ENCODE data around the gene CPT1B.
A peak's percentile ranks its signal among the peaks of the same experiment; 100 is the strongest.

Gene CPT1B

GRCh38 chr22:50584106-50585096 is 6.2 kb upstream of the CPT1B start:
- H3K4me1 ChIP-seq (ENCODE audit: control insufficient read depth, insufficient read depth, low read length, poor library complexity, severe bottlenecking): peaks cover 6% of the 10 kb centered on the region
- WGBS, 2 experiments (ENCODE audit: insufficient coverage in 2 of 2): 89 to 94% methylated on average over 19 to 22 of the region's 23 CpGs
- H3K9me3 ChIP-seq (ENCODE audit: control insufficient read depth, low read length): no peaks in the 10 kb centered on the region
- H3K4me3 ChIP-seq (ENCODE audit: extremely low read depth, insufficient read depth, low read length, poor library complexity, severe bottlenecking): peak overlapping the region; percentile 75
- H3K27ac ChIP-seq (ENCODE audit: low read depth, low read length, severe bottlenecking): no peak overlapping the region
- H3K36me3 ChIP-seq (ENCODE audit: control insufficient read depth, insufficient read depth, low read length): peaks cover 23% of the 10 kb centered on the region

GRCh38 chr22:50583294-50583861 is 5.2 kb upstream of the CPT1B start:
- peak overlapping the region; percentile 75 for H3K4me3 ChIP-seq (ENCODE audit: extremely low read depth, insufficient read depth, low read length, poor library complexity, severe bottlenecking)
- peaks cover 6% of the 10 kb centered on the region for H3K4me1 ChIP-seq (ENCODE audit: control insufficient read depth, insufficient read depth, low read length, poor library complexity, severe bottlenecking)
- no peaks in the 10 kb centered on the region for H3K9me3 ChIP-seq (ENCODE audit: control insufficient read depth, low read length)
- H3K27ac ChIP-seq (ENCODE audit: low read depth, low read length, severe bottlenecking): no peak overlapping the region
- H3K36me3 ChIP-seq (ENCODE audit: control insufficient read depth, insufficient read depth, low read length): peaks cover 33% of the 10 kb centered on the region
- 4 to 5% methylated on average over 31 to 32 of the region's 37 CpGs for WGBS, 2 experiments (ENCODE audit: insufficient coverage in 2 of 2)

- Histone ChIP-seq H3K36me3 (ENCODE audit: control insufficient read depth, insufficient read depth, low read length) (peaks cover 33% of the 10 kb centered on the region), H3K9me3 (ENCODE audit: control insufficient read depth, low read length) (no peaks in the 10 kb centered on the region), H3K4me3 (ENCODE audit: extremely low read depth, insufficient read depth, low read length, poor library complexity, severe bottlenecking) (peak within 1 kb of the TSS; percentile 75), H3K4me1 (ENCODE audit: control insufficient read depth, insufficient read depth, low read length, poor library complexity, severe bottlenecking) (peaks cover 6% of the 10 kb centered on the region), H3K27ac (ENCODE audit: low read depth, low read length, severe bottlenecking) (peak within 1 kb of the TSS; percentile 92)
- WGBS, 2 experiments (ENCODE audit: insufficient coverage in 2 of 2): 0 to 1% methylated on average over 88 to 96 of the region's 96 CpGs
Observed at GRCh38 chr22:50582493-50583293, 4.5 kb upstream of the CPT1B start, which contains the start of gene CHKB. CHKB (minus strand) TSS chr22:50582849; CDS start chr22:50582781, 68 bp downstream.

- Histone ChIP-seq H3K36me3 (ENCODE audit: control insufficient read depth, insufficient read depth, low read length) (peaks cover 35% of the 10 kb centered on the region), H3K27ac (ENCODE audit: low read depth, low read length, severe bottlenecking) (peak overlapping the region; percentile 92), H3K4me1 (ENCODE audit: control insufficient read depth, insufficient read depth, low read length, poor library complexity, severe bottlenecking) (peaks cover 6% of the 10 kb centered on the region), H3K4me3 (ENCODE audit: extremely low read depth, insufficient read depth, low read length, poor library complexity, severe bottlenecking) (peak overlapping the region; percentile 75), H3K9me3 (ENCODE audit: control insufficient read depth, low read length) (no peaks in the 10 kb centered on the region)
- WGBS, 2 experiments (ENCODE audit: insufficient coverage in 2 of 2): 9 to 14% methylated on average over 15 to 34 of the region's 39 CpGs
Observed at GRCh38 chr22:50581950-50582492, 3.8 kb upstream of the CPT1B start.

GRCh38 chr22:50581031-50581949 is 3.1 kb upstream of the CPT1B start:
- 94 to 98% methylated on average over 22 of the region's 22 CpGs for WGBS, 2 experiments (ENCODE audit: insufficient coverage in 2 of 2)
- H3K9me3 ChIP-seq (ENCODE audit: control insufficient read depth, low read length): no peaks in the 10 kb centered on the region
- H3K4me3 ChIP-seq (ENCODE audit: extremely low read depth, insufficient read depth, low read length, poor library complexity, severe bottlenecking): peak overlapping the region; percentile 75
- H3K36me3 ChIP-seq (ENCODE audit: control insufficient read depth, insufficient read depth, low read length): peaks cover 40% of the 10 kb centered on the region
- H3K27ac ChIP-seq (ENCODE audit: low read depth, low read length, severe bottlenecking): no peak overlapping the region
- peaks cover 6% of the 10 kb centered on the region for H3K4me1 ChIP-seq (ENCODE audit: control insufficient read depth, insufficient read depth, low read length, poor library complexity, severe bottlenecking)

- H3K4me3 ChIP-seq (ENCODE audit: extremely low read depth, insufficient read depth, low read length, poor library complexity, severe bottlenecking): no peak overlapping the region
- peaks cover 6% of the 10 kb centered on the region for H3K4me1 ChIP-seq (ENCODE audit: control insufficient read depth, insufficient read depth, low read length, poor library complexity, severe bottlenecking)
- peaks cover 47% of the 10 kb centered on the region for H3K36me3 ChIP-seq (ENCODE audit: control insufficient read depth, insufficient read depth, low read length)
- H3K27ac ChIP-seq (ENCODE audit: low read depth, low read length, severe bottlenecking): no peak overlapping the region
- 93% methylated on average over 3 of the region's 4 CpGs; no CpG with 5 or more reads in 1 of the 2 experiments for WGBS, 2 experiments (ENCODE audit: insufficient coverage in 2 of 2)
- H3K9me3 ChIP-seq (ENCODE audit: control insufficient read depth, low read length): no peaks in the 10 kb centered on the region
Observed at GRCh38 chr22:50579752-50580151, 1.5 kb upstream of the CPT1B start.

GRCh38 chr22:50578776-50579310 is 616 bp upstream of the CPT1B start:
- WGBS, 2 experiments (ENCODE audit: insufficient coverage in 2 of 2): 94 to 96% methylated on average over 3 to 5 of the region's 8 CpGs

GRCh38 chr22:50577697-50577986 is 585 bp downstream of the CPT1B start:
- Histone ChIP-seq H3K36me3 (ENCODE audit: control insufficient read depth, insufficient read depth, low read length) (peaks cover 55% of the 10 kb centered on the region), H3K4me3 (ENCODE audit: extremely low read depth, insufficient read depth, low read length, poor library complexity, severe bottlenecking) (no peak overlapping the region), H3K9me3 (ENCODE audit: control insufficient read depth, low read length) (no peaks in the 10 kb centered on the region), H3K27ac (ENCODE audit: low read depth, low read length, severe bottlenecking) (no peak overlapping the region), H3K4me1 (ENCODE audit: control insufficient read depth, insufficient read depth, low read length, poor library complexity, severe bottlenecking) (peaks cover 6% of the 10 kb centered on the region)
- WGBS, 2 experiments (ENCODE audit: insufficient coverage in 2 of 2): 96 to 97% methylated on average over 23 of the region's 23 CpGs

More at GRCh38 chr22:50578776-50579310, 616 bp upstream of the CPT1B start:
- Histone ChIP-seq H3K9me3 (ENCODE audit: control insufficient read depth, low read length) (no peaks in the 10 kb centered on the region), H3K36me3 (ENCODE audit: control insufficient read depth, insufficient read depth, low read length) (peaks cover 51% of the 10 kb centered on the region), H3K4me3 (ENCODE audit: extremely low read depth, insufficient read depth, low read length, poor library complexity, severe bottlenecking) (no peak overlapping the region), H3K27ac (ENCODE audit: low read depth, low read length, severe bottlenecking) (no peak overlapping the region), H3K4me1 (ENCODE audit: control insufficient read depth, insufficient read depth, low read length, poor library complexity, severe bottlenecking) (peaks cover 6% of the 10 kb centered on the region)

- Histone ChIP-seq H3K4me3 (ENCODE audit: extremely low read depth, insufficient read depth, low read length, poor library complexity, severe bottlenecking) (no peak overlapping the region), H3K9me3 (ENCODE audit: control insufficient read depth, low read length) (no peaks in the 10 kb centered on the region), H3K36me3 (ENCODE audit: control insufficient read depth, insufficient read depth, low read length) (peaks cover 60% of the 10 kb centered on the region), H3K4me1 (ENCODE audit: control insufficient read depth, insufficient read depth, low read length, poor library complexity, severe bottlenecking) (peaks cover 6% of the 10 kb centered on the region), H3K27ac (ENCODE audit: low read depth, low read length, severe bottlenecking) (no peak overlapping the region)
- 97 to 98% methylated on average over 16 to 17 of the region's 18 CpGs for WGBS, 2 experiments (ENCODE audit: insufficient coverage in 2 of 2)
Observed at GRCh38 chr22:50576806-50577696, 1.2 kb downstream of the CPT1B start.
